ENCODE data around the gene PPM1N. TPM values are rescaled to one million over a fixed set of nuclear protein-coding genes. Genes with fewer than 3 reads are reported as not detected.

PPM1N gene
- total and polyA plus RNA-seq, 7 donors: 0.29 to 0.90 (median 0.46) TPM; not detected in 3

GRCh38 chr19:45517641-45518468 lies 19.6 kb downstream of the PPM1N start:
- Histone ChIP-seq H3K4me3 (no peak overlapping the region), H3K4me1 (peaks cover 7% of the 10 kb centered on the region), H3K9me3 (no peaks in the 10 kb centered on the region), H3K27ac (no peak overlapping the region), H3K36me3 (ENCODE audit: insufficient read depth in 1 of 2, low read depth in 1 of 2) (peaks cover 8 to 50% of the 10 kb centered on the region in 2 donors), H3K27me3 (ENCODE audit: insufficient read depth in 3 of 3, low read length in 2 of 3) (no peaks in the 10 kb centered on the region)
- WGBS, 3 donors: 78 to 82% (median 81%) methylated on average over 50 of the region's 50 CpGs
- TF ChIP-seq CTCF (IDR thresholded peaks at IDR 0.05): no peak
- DNase-seq (peak in 1 of 2 donors; percentile 8), ATAC-seq (no peak)
- intact Hi-C loops (cut with DNase I): no loop called here

- H3K36me3 ChIP-seq (ENCODE audit: insufficient read depth in 1 of 2, low read depth in 1 of 2): peaks cover 8 to 56% of the 10 kb centered on the region in 2 donors
- no peak overlapping the region for H3K27ac ChIP-seq
- H3K27me3 ChIP-seq (ENCODE audit: insufficient read depth in 3 of 3, low read length in 2 of 3): no peaks in the 10 kb centered on the region
- DNase-seq (no peak), ATAC-seq (no peak)
- H3K4me1 ChIP-seq: peaks cover 10% of the 10 kb centered on the region
- intact Hi-C loops (cut with DNase I): no loop called here
- H3K4me3 ChIP-seq: no peak overlapping the region
- WGBS, 3 donors: 85 to 93% (median 88%) methylated on average over 7 of the region's 7 CpGs
- H3K9me3 ChIP-seq: no peaks in the 10 kb centered on the region
- TF ChIP-seq CTCF (IDR thresholded peaks at IDR 0.05): no peak
Measured at GRCh38 chr19:45518469-45518826, 20.2 kb downstream of the PPM1N start.

- H3K4me1 ChIP-seq: peaks cover 3% of the 10 kb centered on the region
- 81 to 87% (median 85%) methylated on average over 18 to 24 of the region's 24 CpGs for WGBS, 3 donors
- intact Hi-C loops (cut with DNase I): loop anchor here (2.0 to 5.0 kb wide), 2 partner anchors 35 to 121 kb away; no protein-coding TSS in a partner anchor
- no peak overlapping the region for H3K27ac ChIP-seq
- ATAC-seq (no peak), DNase-seq (peak in 1 of 2 donors; percentile 48)
- no peak for TF ChIP-seq CTCF (IDR thresholded peaks at IDR 0.05)
- H3K27me3 ChIP-seq (ENCODE audit: insufficient read depth in 3 of 3, low read length in 2 of 3): no peaks in the 10 kb centered on the region
- peaks cover 15 to 81% of the 10 kb centered on the region in 2 donors for H3K36me3 ChIP-seq (ENCODE audit: insufficient read depth in 1 of 2, low read depth in 1 of 2)
- no peak overlapping the region for H3K4me3 ChIP-seq
- H3K9me3 ChIP-seq: no peaks in the 10 kb centered on the region
Measured at GRCh38 chr19:45522010-45522941, 24.0 kb downstream of the PPM1N start.

GRCh38 chr19:45523642-45524256 lies 25.5 kb downstream of the PPM1N start:
- DNase-seq: peak; percentile 75 to 88
- peak; percentile 91 to 98 (median 96) for ATAC-seq
- intact Hi-C loops (cut with DNase I): loop anchor here (1.0 to 5.0 kb wide), 3 partner anchors 34 to 119 kb away; no protein-coding TSS in a partner anchor
- H3K9me3 ChIP-seq: no peaks in the 10 kb centered on the region
- H3K27me3 ChIP-seq (ENCODE audit: insufficient read depth in 3 of 3, low read length in 2 of 3): peaks cover 0 to 1% (median 1%) of the 10 kb centered on the region in 3 donors
- H3K36me3 ChIP-seq (ENCODE audit: insufficient read depth in 1 of 2, low read depth in 1 of 2): peaks cover 15 to 73% of the 10 kb centered on the region in 2 donors
- peak overlapping the region; percentile 59 for H3K27ac ChIP-seq
- peak; percentile 89 for TF ChIP-seq CTCF (IDR thresholded peaks at IDR 0.05)
- no peak overlapping the region for H3K4me3 ChIP-seq
- 65 to 74% (median 69%) methylated on average over 9 of the region's 9 CpGs for WGBS, 3 donors
- peaks cover 3% of the 10 kb centered on the region for H3K4me1 ChIP-seq

Data from psoas muscle (tissue), 8 donors.